Measurements from ENCODE around the gene CACNA2D3.

The CACNA2D3 gene

GRCh38 chr3:54801977-54802376, 679.6 kb downstream of the CACNA2D3 start:
- DNase-seq (ENCODE audit: low read depth): no peak

GRCh38 chr3:54810401-54810800, 688.0 kb downstream of the CACNA2D3 start:
- DNase-seq (ENCODE audit: low read depth): no peak

- no peak for DNase-seq (ENCODE audit: low read depth)
Measured at GRCh38 chr3:54814224-54814623, 691.9 kb downstream of the CACNA2D3 start.

GRCh38 chr3:54817628-54818027, 695.3 kb downstream of the CACNA2D3 start:
- no peak for DNase-seq (ENCODE audit: low read depth)

- DNase-seq (ENCODE audit: low read depth): no peak
Measured at GRCh38 chr3:54818486-54818885, 696.1 kb downstream of the CACNA2D3 start.

DNA sequence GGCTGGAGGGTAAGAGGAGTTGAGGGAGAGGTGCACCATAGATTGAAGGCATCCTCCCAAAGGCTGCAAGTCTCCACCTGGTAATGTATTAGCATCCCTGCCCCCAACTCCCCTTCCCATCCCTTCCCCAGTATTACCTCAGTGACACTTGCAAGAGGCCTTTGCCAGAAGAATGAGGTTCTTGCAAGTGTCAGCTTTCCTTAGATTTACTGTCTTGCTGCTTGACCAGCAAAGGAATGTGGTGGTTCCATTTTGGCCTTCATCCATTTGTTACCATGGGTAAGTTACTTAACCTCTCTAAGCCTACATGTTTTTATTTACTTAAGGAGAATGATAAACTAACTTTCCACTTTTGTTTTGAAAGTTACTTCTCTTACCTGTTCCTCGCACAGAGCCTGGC, 696.6 kb downstream of the CACNA2D3 start:
- DNase-seq (ENCODE audit: low read depth): no peak

DNA sequence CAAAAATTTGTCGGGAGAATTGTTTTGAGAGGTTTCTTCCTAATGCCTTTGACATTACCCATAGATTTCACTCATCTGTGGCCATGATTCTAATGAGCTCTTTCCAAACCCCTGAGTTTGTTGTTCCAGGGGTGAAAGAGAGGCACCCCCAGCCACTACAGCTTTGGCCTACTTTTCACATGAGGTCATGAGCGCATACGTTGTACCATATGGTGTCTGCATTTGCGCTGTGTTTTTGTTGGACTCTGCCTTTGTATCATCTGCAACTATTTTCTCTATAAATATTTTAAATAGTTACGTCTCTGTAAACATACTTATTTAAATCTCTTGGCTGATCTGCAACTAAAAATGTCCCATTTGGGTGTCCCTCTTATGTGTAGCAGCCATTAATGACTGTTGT, 697.6 kb downstream of the CACNA2D3 start:
- DNase-seq (ENCODE audit: low read depth): no peak

- DNase-seq (ENCODE audit: low read depth): no peak
Measured at GRCh38 chr3:54822206-54822605, 699.9 kb downstream of the CACNA2D3 start.

DNA sequence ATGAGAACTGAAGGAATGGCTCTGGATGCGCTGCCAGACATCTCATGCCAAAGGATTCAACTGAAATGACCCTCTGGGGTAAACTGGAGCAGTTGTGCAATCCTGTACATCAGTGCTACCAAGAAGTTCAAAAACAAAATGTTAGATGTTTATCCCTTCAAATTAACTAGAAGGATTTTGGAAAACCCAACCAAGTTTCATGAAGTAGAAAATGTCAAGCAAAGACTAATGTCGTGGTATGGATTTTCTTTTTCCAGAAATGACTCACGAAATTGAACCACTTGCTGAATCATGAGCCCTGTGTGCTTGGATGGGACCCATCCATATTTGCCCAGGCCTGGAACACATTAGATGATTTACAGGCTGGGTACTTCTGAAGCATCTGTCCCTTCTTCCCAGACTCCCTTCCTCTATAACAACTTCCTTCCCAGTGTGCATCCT, 703.9 kb downstream of the CACNA2D3 start:
- DNase-seq (ENCODE audit: low read depth): no peak

GRCh38 chr3:54827056-54827687, 704.8 kb downstream of the CACNA2D3 start:
- DNase-seq (ENCODE audit: low read depth): no peak

DNA sequence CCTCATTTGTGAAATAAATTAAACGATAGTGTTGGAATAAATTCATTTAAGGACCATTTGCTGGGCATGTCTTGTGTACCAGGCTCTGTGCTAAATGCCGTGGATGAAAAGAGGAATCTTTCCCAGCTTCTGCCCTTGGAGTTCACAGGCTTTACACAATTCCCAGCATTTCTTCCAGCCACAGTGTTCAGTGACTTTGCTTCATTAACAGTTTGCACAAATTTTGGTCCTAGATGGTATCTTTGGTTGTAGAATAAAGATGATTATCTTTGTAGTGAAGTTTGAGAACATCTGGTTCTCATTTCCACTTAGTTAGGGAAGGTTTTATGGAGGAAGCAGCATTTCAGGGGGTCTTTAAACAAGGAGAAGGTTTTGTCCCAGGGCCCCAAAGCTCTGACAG, 705.4 kb downstream of the CACNA2D3 start:
- no peak for DNase-seq (ENCODE audit: low read depth)

GRCh38 chr3:54830658-54831057, 708.3 kb downstream of the CACNA2D3 start:
- DNase-seq (ENCODE audit: low read depth): no peak

DNA sequence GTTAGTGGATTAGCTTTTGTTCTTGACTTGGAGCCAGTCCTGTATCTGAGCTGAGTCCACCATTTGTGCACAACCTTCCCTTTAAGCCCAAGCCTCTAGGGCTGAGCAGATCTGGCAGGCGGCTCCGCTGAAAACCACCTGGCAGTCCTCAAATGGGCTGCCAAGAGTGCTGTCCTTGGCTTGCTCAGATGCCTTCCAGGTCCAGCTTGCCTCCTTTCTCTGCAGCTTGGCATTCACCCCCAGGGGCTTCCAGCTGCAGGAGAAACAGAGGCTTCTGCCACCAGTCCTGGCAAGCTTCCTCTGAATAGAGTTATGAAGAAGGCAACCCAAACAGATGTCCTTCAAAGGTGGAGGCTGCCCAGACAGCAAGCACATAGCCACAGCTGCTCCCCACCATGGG, 708.8 kb downstream of the CACNA2D3 start:
- no peak for DNase-seq (ENCODE audit: low read depth)

DNA sequence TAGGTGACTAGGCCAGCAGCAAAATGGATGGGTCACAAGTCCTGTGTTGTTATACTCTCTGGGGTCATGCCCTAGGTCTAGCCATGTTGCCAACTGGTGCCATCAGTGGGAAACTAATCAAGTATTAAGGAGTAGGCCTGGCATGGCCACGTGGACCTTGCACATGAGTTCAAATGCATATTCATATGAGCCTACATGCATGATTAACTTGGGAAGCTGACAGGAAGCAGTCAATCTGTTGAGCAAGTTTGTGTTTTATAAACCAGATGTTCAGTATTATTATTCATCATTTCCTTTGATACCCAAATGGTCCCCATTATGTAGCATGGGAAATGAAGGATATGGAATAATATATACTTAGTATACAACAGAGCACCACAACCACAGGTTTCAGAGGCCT, 710.5 kb downstream of the CACNA2D3 start:
- DNase-seq (ENCODE audit: low read depth): no peak

- no peak for DNase-seq (ENCODE audit: low read depth)
Measured at GRCh38 chr3:54835701-54836100, 713.3 kb downstream of the CACNA2D3 start.

- DNase-seq (ENCODE audit: low read depth): no peak
Measured at GRCh38 chr3:54836871-54837270, 714.5 kb downstream of the CACNA2D3 start.

DNA sequence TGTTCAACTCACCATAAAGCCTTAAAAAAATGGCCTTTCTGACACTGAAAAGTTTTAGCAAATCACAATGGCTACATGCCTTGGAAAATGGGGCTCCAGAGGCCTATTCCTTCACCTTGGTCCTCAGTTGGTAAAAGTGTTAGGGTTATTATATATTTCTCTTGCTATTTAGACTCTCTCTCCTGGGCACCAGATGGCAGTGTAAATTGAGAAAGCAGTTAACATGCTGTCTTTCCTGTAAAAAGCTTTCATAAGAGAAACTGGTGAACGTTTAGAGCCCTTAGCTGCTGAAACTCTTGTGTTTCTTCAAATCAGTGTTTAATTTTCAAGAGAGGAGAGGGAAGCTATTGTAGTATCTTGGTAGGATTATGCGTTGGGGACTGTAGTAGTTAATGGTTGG, 715.6 kb downstream of the CACNA2D3 start:
- no peak for DNase-seq (ENCODE audit: low read depth)

GRCh38 chr3:54841471-54841870, 719.1 kb downstream of the CACNA2D3 start:
- no peak for DNase-seq (ENCODE audit: low read depth)

GRCh38 chr3:54843352-54843751, 721.0 kb downstream of the CACNA2D3 start:
- DNase-seq (ENCODE audit: low read depth): no peak

DNA sequence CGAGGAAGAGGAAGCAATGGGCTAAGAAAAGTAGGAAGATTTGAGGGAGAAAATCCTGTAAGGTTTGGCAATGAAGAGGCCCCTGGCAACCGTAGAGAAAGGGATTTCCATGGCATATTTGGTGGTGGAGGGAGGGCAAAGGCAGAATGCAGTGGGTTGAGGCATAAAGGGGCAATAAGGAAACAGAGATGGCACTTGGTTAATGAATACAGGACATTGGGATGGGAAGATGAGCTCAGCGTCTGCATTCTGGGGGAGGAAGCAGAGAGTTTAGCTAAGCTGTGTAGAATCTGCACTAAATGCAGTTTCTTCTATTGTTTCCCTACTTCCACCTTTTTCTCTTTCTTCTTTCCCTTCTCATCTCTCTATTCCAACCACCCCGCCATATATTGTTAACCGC, 721.9 kb downstream of the CACNA2D3 start:
- DNase-seq (ENCODE audit: low read depth): no peak

DNA sequence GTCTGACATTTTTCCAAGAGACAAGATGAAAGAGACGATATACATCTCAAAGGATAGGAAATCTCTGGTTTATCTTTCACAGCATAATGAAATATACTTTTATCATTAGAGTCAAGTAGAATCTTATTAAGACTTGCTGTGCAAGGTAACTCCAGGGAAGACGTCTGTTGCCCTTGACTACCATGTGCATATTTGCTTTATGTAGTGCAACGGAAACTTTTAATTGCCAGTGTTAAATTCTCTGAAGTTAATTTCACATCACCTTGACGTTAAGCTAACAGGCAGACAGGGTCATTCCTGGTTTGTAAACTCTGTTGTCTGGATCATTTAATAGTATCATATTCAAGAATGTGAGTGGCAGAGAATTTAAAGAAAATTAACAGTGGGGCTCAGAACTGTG, 722.7 kb downstream of the CACNA2D3 start:
- no peak for DNase-seq (ENCODE audit: low read depth)

DNA sequence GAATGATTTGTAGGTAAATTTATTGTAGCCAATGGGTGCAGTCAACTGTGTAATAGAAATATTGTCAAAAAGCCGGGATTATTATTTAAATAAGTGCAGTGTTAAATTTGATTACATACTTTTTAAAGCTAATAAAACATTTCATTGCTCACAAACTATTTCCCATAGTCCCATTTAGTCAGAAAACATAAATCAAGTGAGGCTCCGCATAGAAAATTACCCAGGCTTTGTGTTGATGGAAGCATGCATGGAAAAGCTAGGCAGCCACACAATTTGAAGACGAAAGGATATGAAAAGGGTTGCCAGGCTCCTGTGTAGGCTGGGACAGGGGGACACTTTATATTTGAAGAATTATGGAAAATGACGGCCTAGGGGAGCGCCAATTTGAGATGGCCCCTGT, 723.2 kb downstream of the CACNA2D3 start:
- DNase-seq (ENCODE audit: low read depth): no peak

GRCh38 chr3:54846119-54846518, 723.8 kb downstream of the CACNA2D3 start:
- no peak for DNase-seq (ENCODE audit: low read depth)

DNA sequence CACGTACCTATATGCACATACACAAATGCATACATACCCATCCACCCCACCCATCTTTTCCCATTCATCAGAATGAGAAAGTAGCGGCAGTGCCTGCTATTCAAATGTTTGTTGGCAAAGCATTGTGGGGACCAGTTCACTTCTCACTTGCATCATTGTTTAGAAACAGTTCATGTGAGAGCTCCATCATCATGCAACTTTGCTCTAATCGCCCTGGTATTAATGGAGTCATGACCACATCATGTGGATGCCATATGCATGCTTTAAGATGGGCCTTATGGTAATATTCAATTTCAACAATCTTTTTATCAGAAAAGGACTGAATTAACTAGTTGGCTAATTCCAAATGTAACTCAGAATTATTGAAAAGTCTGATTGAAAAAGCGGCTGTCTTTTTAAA, 725.0 kb downstream of the CACNA2D3 start:
- DNase-seq (ENCODE audit: low read depth): no peak

DNA sequence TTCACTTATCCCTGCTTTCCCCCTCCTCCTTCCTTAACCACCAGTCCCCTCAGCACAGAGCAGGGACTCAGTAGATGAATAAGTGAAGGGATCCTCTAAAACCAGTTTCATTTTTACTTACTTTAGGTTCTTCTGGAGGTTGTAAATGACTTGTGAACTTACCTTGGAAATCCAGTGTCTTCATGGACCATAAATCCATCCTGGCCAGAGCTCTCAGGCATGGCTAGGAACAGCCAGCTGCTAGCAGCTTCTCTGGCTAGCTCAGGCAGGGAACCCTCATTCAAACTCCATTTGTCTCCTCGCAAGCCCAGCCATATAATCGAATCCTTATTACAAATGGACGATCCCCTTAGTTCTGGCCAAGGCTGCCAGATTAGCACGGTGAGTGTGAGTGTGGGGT, 727.0 kb downstream of the CACNA2D3 start:
- DNase-seq (ENCODE audit: low read depth): no peak
